ENCODE measurements around the gene ZC3H7A.

The ZC3H7A gene

DNA sequence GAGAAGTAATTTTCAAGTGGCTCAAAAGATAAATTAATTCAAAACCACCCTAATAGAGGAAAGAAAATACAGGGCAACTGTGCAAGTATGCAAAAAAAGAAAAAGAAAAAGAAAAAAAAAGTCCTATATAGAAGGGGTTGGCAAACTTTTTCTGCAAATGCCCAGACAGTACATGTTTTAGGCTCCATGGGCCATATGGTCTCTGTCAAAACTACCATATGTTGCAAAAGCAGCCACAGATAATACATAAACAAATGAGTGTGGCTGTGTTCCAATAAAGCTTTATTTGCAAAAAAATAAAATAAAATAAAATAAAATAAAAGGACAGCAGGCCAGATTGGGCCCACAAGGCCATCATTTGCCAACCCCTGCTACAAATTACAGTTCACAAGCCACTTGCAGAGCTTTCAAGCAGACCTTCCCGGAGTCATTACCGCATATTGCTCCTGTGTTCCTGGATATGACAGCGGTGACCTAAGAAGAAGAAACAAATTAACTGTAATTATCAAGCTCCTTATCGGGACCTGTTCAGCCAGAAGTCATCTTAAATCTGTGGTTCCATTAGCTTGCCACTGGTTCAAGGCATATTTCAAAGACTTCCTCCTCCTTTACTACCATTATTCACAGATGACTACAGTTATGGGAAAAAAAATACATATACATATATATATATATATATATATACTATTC, 15.9 kb downstream of the ZC3H7A start:
- H3K27ac Mint-ChIP-seq, result peak overlapping the region; percentile 99
- ATAC-seq (replicated peaks) (no peak), DNase-seq (no peak)
- peaks cover 47% of the 10 kb centered on the region for H3K36me3 Mint-ChIP-seq (ENCODE audit: insufficient read depth)
- H3K9me3 Mint-ChIP-seq, result no peaks in the 10 kb centered on the region
- H3K4me1 Mint-ChIP-seq (ENCODE audit: low read depth in 2 of 2), result peaks cover 21% of the 10 kb centered on the region in 2 donors
- H3K4me3 Mint-ChIP-seq, result no peak overlapping the region
- H3K27me3 Mint-ChIP-seq, result no peaks in the 10 kb centered on the region

DNA sequence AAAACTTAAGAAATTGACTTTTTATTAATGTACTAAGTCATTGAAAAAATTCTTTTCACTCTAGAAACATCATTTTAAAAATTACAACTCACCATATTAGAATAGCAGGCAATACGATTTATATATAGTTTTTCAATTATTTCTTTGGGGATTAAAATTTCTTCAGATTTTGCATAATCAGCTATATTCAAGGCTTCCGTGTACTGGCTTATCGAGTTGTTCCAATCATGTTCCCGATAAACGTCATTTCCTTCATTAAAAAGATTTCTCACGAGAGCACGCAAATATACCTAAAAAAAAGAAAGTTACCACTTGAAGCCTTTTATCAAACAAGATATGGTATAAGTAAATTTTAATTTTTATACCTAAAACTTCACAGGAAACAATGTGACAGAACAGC, 18.0 kb downstream of the ZC3H7A start:
- ATAC-seq (replicated peaks) (no peak), DNase-seq (no peak)
- no peak overlapping the region for H3K27ac Mint-ChIP-seq
- H3K4me1 Mint-ChIP-seq (ENCODE audit: low read depth in 2 of 2), result peaks cover 14 to 21% of the 10 kb centered on the region in 2 donors
- peaks cover 67% of the 10 kb centered on the region for H3K36me3 Mint-ChIP-seq (ENCODE audit: insufficient read depth)
- no peak overlapping the region for H3K4me3 Mint-ChIP-seq
- no peaks in the 10 kb centered on the region for H3K9me3 Mint-ChIP-seq
- H3K27me3 Mint-ChIP-seq, result no peaks in the 10 kb centered on the region

DNA sequence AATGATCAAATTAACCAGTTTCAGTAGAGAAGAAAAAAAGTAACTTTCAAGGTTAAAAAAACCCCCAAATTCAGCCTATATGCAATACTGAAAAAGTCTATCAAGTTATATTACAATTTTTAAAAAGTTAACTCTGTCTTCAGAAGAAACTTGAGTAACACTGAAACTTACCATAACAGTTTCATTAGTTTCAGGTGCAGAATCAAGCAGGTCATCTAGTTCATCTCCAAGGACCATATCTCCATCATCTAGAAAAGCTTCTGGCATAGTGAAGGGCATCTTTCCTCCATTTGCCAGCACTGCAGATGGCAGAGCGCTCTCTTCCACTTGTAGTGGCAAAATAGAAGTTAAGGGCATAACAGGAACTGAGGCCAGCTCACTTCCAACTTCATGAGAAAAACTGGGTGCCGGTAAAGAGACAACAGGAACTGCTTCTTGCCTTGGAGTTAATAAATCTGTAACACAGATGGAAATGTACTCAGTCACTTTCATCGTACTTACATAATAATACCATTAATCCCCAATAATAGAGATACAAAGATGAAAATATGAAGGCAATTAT, 22.9 kb downstream of the ZC3H7A start:
- Mint-ChIP-seq H3K4me3 (no peak overlapping the region), H3K27me3 (no peaks in the 10 kb centered on the region), H3K27ac (peak overlapping the region in 1 of 2 donors; percentile 62), H3K4me1 (ENCODE audit: low read depth in 2 of 2) (peaks cover 0 to 2% of the 10 kb centered on the region in 2 donors), H3K36me3 (ENCODE audit: insufficient read depth) (peaks cover 85% of the 10 kb centered on the region), H3K9me3 (no peaks in the 10 kb centered on the region)
- DNase-seq (no peak), ATAC-seq (replicated peaks) (no peak)

DNA sequence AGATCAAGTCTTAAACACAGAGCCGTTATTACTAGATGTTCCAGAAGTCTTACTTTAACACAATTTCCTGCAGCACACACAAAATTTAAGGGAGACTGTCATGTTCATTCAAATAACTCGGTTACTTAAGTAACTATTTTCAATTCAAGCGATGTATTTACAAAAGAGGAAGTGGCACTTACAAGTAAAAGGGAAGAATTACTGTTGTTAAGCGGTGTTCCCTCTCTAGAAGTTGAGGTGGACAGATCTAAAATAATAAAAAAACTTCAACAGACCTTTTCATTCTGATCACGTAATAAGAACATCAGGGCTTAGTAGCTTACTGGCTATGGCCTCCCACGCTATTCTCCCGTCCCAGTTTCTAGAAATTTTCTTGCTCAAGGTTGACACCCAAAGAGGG, 28.2 kb downstream of the ZC3H7A start:
- H3K36me3 Mint-ChIP-seq (ENCODE audit: insufficient read depth), result peaks cover 80% of the 10 kb centered on the region
- no peaks in the 10 kb centered on the region for H3K4me1 Mint-ChIP-seq (ENCODE audit: low read depth in 2 of 2)
- ATAC-seq (replicated peaks) (no peak), DNase-seq (no peak)
- no peak overlapping the region for H3K4me3 Mint-ChIP-seq
- peak overlapping the region in 1 of 2 donors; percentile 27 for H3K27ac Mint-ChIP-seq
- H3K9me3 Mint-ChIP-seq, result no peaks in the 10 kb centered on the region
- H3K27me3 Mint-ChIP-seq, result no peaks in the 10 kb centered on the region

DNA sequence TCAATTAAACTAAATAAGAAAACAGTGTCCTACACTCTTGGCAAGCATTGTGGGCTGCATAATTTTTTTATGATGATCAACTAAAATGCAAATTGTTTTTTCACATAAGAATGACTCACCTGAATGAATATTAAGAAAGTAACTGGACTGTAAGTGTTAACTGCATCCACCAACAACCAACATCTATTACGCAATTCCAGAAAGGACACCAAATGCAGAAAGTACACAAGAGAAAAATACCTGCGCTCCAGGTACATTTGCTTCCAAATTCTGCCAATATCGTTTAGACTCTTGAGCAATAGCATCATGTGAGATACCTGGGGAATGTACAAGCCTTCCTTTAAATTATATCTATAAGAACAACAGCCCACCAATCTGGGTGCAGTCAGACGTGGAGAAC, 34.6 kb downstream of the ZC3H7A start:
- no peaks in the 10 kb centered on the region for H3K4me1 Mint-ChIP-seq (ENCODE audit: low read depth in 2 of 2)
- H3K27ac Mint-ChIP-seq, result no peak overlapping the region
- H3K4me3 Mint-ChIP-seq, result no peak overlapping the region
- no peaks in the 10 kb centered on the region for H3K27me3 Mint-ChIP-seq
- no peaks in the 10 kb centered on the region for H3K9me3 Mint-ChIP-seq
- peaks cover 74% of the 10 kb centered on the region for H3K36me3 Mint-ChIP-seq (ENCODE audit: insufficient read depth)
- DNase-seq (no peak), ATAC-seq (replicated peaks) (no peak)

DNA sequence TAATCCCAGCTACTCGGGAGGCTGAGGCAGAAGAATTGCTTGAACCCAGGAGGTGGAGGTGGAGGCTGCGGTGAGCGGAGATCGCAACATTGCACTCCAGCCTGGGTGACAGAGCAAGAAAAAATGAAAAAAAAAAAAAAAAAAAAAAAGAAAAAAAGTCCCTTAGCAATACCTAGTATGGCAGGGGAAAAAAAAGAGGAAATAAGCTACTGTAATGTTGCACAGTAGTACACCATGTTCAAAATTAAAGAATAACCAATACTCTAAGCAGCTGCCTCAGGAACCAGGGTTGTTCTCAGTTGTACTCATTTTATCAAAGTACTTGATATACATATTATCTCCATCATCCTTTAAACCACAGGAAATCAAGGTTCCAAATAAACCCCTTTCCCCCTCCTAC, 37.1 kb downstream of the ZC3H7A start:
- peak overlapping the region in 1 of 2 donors; percentile 29 for H3K27ac Mint-ChIP-seq
- H3K27me3 Mint-ChIP-seq, result no peaks in the 10 kb centered on the region
- H3K36me3 Mint-ChIP-seq (ENCODE audit: insufficient read depth), result peaks cover 83% of the 10 kb centered on the region
- no peaks in the 10 kb centered on the region for H3K9me3 Mint-ChIP-seq
- no peak overlapping the region for H3K4me3 Mint-ChIP-seq
- DNase-seq (no peak), ATAC-seq (replicated peaks) (no peak)
- H3K4me1 Mint-ChIP-seq (ENCODE audit: low read depth in 2 of 2), result no peaks in the 10 kb centered on the region

DNA sequence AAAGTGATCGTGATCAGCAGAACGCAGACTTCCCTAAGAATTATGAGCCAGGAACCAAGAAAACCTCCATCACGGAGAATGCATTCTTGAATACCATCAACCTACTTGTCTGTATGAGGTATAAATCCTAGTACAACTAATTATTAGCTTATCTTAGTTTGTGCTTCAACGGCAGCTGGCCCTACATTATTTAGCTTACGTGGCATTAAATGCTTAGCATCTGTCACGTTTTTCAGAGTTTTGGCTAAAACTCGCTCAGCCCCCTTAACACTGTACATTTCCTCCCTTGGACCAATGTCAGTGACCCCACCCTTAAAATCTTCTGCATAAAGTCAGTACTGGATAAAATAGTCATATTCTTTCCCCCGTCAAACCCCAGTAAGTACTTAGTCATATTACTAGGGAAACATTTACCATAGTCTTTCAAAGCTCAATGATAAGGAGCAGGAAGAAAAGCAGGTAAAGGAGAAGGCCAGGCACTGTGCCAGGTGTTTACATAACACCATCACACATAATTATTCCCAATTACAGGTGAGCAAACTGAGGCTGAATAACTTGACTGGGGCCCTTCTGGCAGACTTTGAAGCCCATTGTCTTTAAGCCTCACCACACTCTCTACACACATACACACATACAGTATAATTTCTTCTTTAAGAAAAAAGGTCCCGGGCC, 37.8 kb downstream of the ZC3H7A start:
- H3K27me3 Mint-ChIP-seq, result no peaks in the 10 kb centered on the region
- H3K36me3 Mint-ChIP-seq (ENCODE audit: insufficient read depth), result peaks cover 83% of the 10 kb centered on the region
- H3K27ac Mint-ChIP-seq, result no peak overlapping the region
- ATAC-seq (replicated peaks) (no peak), DNase-seq (no peak)
- H3K4me1 Mint-ChIP-seq (ENCODE audit: low read depth in 2 of 2), result no peaks in the 10 kb centered on the region
- no peaks in the 10 kb centered on the region for H3K9me3 Mint-ChIP-seq
- H3K4me3 Mint-ChIP-seq, result no peak overlapping the region

DNA sequence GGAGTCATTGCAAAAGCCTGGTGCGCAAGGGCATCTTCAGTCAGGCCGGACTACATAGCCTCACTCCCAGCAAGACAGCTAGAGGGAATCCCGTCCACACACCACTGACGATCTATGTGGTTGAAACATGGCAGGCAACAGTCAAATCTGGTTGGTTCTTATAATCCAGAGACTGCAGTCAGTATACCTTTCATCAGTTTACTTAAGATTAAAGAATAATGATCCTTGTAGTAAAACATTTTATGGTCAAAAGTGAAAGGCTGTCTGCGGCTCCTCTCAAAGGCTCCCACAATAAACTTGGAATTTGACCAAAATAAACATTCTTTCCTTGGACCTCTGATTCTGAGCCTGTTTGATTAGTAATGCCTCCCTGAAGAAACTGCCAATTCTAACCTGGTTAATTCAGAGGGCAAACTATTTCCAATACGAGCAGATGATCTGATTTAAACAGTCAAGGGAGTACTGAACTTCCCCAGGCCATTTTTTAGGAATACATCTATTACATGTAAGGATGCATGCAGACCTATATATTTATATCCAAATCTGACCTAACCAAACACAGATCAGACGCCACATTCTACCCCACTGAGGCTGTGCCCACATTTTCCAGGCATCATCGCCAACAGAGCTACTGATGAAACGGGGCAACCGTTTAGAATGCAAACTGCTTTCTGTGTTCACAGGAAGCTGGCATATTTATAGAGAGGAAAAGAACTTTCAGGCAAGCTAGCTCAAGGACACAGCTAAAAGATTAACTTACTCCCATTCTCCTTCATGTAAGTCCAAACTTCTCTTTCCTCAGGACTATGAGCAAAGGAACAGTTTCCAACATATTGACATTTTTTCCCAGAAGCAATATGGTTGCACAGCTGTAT, 39.1 kb downstream of the ZC3H7A start:
- no peak for DNase-seq

DNA sequence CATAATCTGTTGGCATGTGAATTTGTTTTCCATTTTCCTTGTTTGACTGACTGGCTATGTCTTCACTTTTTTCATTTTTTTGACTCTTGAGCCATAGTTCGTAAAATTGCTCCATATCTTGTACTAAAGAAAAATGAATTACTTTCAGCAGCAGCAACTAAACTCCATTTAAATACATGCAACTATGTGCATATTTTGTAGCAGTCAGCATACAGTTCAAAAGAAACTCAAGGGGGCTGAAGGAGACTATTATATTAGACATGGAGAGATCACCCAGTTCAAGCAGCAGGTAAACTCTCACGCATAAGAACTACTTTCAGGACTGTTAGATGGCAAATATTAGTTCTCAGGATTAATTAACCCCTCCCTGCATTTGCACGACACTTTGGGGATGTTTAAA, 40.8 kb downstream of the ZC3H7A start:
- Mint-ChIP-seq H3K27ac (no peak overlapping the region), H3K36me3 (ENCODE audit: insufficient read depth) (peaks cover 82% of the 10 kb centered on the region), H3K4me3 (no peak overlapping the region), H3K4me1 (ENCODE audit: low read depth in 2 of 2) (no peaks in the 10 kb centered on the region), H3K9me3 (no peaks in the 10 kb centered on the region), H3K27me3 (no peaks in the 10 kb centered on the region)
- DNase-seq, result no peak
- ATAC-seq (replicated peaks), result no peak

More for the DNA sequence above, 39.1 kb downstream of the ZC3H7A start:
- no peaks in the 10 kb centered on the region for H3K9me3 Mint-ChIP-seq
- no peaks in the 10 kb centered on the region for H3K4me1 Mint-ChIP-seq (ENCODE audit: low read depth in 2 of 2)
- H3K36me3 Mint-ChIP-seq (ENCODE audit: insufficient read depth), result peaks cover 83% of the 10 kb centered on the region
- H3K4me3 Mint-ChIP-seq, result no peak overlapping the region
- H3K27me3 Mint-ChIP-seq, result no peaks in the 10 kb centered on the region
- peak overlapping the region; percentile 12 to 71 for H3K27ac Mint-ChIP-seq
- ATAC-seq (replicated peaks), result no peak

DNA sequence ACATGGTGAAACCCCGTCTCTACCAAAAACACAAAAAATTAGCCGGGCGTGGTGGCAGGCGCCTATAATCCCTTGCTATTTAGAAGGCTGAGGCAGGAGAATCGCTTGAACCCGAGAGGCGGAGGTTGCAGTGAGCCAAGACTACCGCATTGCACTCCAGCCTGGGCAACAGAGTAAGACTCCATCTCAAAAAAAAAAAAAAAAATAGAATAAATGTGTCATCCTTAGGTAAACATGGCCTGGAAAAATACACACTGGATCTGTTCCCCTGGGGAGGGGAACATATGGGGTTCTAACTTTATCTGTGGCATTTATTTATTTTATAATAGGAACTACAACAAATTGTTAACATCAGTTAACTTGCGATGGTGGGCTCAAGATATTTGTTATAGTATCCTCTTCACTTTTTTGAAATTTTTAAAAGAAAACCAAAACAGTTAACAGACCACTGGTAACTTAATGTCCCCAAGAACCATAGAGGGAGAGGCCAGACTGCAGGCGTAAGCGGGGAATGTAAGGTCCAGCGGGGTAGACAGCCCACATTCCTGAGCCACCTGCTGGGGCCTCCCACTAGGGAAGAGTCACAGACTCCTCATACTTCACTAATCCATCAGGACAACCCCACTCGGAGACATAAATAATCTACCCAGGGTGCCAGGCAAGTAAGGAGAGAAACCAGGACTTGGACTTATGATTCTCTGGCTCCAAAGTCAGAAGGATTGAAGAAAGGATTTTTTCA, 41.9 kb downstream of the ZC3H7A start:
- H3K27me3 Mint-ChIP-seq, result no peaks in the 10 kb centered on the region
- no peaks in the 10 kb centered on the region for H3K9me3 Mint-ChIP-seq
- peak overlapping the region in 1 of 2 donors; percentile 29 for H3K27ac Mint-ChIP-seq
- ATAC-seq (replicated peaks) (no peak), DNase-seq (no peak)
- no peaks in the 10 kb centered on the region for H3K4me1 Mint-ChIP-seq (ENCODE audit: low read depth in 2 of 2)
- H3K36me3 Mint-ChIP-seq (ENCODE audit: insufficient read depth), result peaks cover 79% of the 10 kb centered on the region
- H3K4me3 Mint-ChIP-seq, result no peak overlapping the region

DNA sequence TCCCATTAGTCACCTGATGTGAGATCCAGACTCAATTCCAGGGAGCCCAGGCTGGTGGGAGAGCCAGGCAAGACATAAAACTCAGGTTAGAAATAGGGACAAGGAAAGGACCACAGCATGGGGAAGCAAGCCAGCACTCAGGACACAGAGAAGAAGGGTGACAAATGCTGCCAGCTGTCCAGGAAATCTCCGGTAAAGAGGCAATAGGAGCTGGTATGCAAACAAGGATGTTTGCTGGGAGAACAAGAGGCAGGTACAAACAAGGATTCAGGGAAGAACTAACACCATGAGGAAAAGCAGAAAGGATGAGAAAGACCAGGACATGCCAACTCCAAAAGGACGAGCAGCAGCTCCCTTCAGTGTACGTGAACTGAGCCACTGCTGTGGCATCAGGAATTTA, 44.2 kb downstream of the ZC3H7A start:
- Mint-ChIP-seq H3K9me3 (no peaks in the 10 kb centered on the region), H3K27me3 (no peaks in the 10 kb centered on the region), H3K4me1 (ENCODE audit: low read depth in 2 of 2) (no peaks in the 10 kb centered on the region), H3K4me3 (no peak overlapping the region), H3K36me3 (ENCODE audit: insufficient read depth) (peaks cover 79% of the 10 kb centered on the region), H3K27ac (peak overlapping the region in 1 of 2 donors; percentile 47)
- ATAC-seq (replicated peaks) (no peak), DNase-seq (no peak)

DNA sequence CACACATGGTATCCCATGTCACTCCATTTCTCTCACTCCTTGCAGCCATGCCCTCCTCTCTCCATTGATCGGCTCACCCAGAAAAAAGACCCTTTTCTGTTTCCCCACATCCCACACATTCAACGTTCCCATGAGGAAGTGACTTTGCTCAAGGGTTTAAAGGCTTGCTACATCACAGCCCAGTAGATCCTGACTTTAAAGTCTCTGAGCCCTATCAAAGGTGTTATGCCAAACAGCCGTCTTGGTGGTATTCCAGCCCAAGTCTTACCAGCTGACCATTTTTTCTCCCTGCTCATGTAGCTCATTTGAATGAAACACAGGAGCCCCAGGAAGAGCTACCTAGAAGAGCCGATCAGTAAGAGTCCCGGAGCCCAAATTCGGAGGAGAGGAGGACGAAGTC, 47.0 kb downstream of the ZC3H7A start:
- Mint-ChIP-seq H3K4me3 (no peak overlapping the region), H3K36me3 (ENCODE audit: insufficient read depth) (peaks cover 51% of the 10 kb centered on the region), H3K4me1 (ENCODE audit: low read depth in 2 of 2) (no peaks in the 10 kb centered on the region), H3K27me3 (no peaks in the 10 kb centered on the region), H3K9me3 (no peaks in the 10 kb centered on the region), H3K27ac (no peak overlapping the region)
- ATAC-seq (replicated peaks), result no peak
- no peak for DNase-seq

Measured in effector memory CD8-positive, alpha-beta T cell (primary cell).